AG04449 (cell line): ENCODE results near the gene COL6A6.
"Not testable (repeated sequence)": the region's sequence is repeated elsewhere in the genome, so short reads cannot be mapped to it uniquely, and the experiment has no call there.

Experiments
- CTCF ChIA-PET: fragments of 350-600 bp; formaldehyde crosslinking; extraction: SDS; loops from one replicate; lab custom pipeline; 2021; ENCODE audit warnings: antibody characterized with exemption; lab: Yijun Ruan, JAX
- POLR2A ChIA-PET: fragments of 400-600, 350-600 bp; formaldehyde crosslinking; extraction: SDS; loops from one replicate; lab custom pipeline; 2020; ENCODE audit warnings: antibody characterized with exemption, inconsistent platforms; lab: Yijun Ruan, JAX
- DNase-seq: peaks from one replicate; pipeline ENCODE4 v3.0.0-alpha.2; 2010; ENCODE audit warnings: low read depth, low spot score
- H3K4me3 ChIP-seq: 2 replicates; pipeline ENCODE4 v1.5.1; 2011; ENCODE audit warnings: low read depth, mild to moderate bottlenecking, control low read depth, low read length
- TF ChIP-seq, protein P1 (sequence below): IDR thresholded peaks from one replicate; pipeline ENCODE4 v1.5.1; 2011; ENCODE audit warnings: mild to moderate bottlenecking, moderate library complexity, low read length, control low read depth, inconsistent platforms; ENCODE audit not compliant: insufficient read depth; ENCODE audit errors: missing control alignments

COL6A6 gene

DNA sequence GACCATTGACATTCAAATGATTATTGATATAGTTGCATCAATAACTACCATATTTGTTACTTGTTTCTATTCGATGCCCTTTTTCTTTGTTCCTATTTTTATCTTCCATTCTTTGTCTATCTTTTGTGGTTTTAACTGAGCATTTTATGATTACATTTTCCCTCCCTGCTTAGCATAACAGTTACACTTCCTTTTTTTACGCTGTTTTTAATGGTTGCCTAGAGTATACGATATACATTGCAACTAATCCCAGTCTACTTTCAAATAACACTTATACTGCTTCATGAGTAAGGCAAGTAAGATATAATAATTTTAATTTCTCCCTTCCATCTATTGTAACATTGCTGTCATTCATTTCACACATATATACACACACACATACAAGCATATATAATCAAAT, 26.3 kb downstream of the COL6A6 start:
- TF ChIP-seq, protein P1, sequence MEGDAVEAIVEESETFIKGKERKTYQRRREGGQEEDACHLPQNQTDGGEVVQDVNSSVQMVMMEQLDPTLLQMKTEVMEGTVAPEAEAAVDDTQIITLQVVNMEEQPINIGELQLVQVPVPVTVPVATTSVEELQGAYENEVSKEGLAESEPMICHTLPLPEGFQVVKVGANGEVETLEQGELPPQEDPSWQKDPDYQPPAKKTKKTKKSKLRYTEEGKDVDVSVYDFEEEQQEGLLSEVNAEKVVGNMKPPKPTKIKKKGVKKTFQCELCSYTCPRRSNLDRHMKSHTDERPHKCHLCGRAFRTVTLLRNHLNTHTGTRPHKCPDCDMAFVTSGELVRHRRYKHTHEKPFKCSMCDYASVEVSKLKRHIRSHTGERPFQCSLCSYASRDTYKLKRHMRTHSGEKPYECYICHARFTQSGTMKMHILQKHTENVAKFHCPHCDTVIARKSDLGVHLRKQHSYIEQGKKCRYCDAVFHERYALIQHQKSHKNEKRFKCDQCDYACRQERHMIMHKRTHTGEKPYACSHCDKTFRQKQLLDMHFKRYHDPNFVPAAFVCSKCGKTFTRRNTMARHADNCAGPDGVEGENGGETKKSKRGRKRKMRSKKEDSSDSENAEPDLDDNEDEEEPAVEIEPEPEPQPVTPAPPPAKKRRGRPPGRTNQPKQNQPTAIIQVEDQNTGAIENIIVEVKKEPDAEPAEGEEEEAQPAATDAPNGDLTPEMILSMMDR, result no peak
- ChIA-PET POLR2A (no interaction called here), CTCF (no interaction called here)
- no peak overlapping the region for H3K4me3 ChIP-seq
- DNase-seq, result no peak

DNA sequence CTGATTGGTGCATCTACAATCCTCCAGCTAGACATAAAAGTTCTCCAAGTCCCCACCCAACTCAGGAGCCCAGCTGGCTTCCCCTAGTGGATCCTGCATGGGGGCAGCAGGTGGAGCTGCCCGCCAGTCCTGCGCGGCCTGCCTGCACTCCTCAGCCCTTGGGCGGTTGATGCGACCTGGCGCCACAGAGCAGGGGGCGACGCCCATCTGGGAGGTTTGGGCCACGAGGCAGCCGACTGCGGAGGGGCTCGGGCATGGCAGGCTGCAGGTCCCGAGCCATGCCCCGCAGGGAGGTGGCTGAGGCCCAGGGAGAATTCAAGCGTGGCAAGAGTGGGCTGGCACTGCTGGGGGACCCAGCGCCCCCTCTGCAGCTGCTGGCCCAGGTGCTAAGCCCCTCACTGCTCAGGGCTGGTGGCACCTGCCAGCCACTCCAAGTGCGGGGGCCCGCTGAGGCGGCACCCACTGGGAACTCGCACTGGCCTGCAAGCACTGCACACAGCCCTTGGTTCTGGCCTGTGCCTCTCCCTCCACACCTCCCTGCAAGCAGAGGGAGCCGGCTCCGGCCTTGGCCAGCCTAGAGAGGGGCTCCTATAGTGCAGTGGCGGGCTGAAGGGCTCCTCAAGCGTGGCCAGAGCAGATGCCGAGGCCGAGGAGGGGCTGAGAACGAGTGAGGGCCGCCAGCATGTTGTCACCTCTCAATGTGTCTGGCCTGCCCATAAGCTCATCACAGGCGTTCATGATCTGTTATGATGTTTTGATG, 30.1 kb downstream of the COL6A6 start:
- ChIA-PET POLR2A (no interaction called here), CTCF (no interaction called here)
- H3K4me3 ChIP-seq, result no peak overlapping the region
- TF ChIP-seq, protein P1, result no peak
- no peak for DNase-seq

DNA sequence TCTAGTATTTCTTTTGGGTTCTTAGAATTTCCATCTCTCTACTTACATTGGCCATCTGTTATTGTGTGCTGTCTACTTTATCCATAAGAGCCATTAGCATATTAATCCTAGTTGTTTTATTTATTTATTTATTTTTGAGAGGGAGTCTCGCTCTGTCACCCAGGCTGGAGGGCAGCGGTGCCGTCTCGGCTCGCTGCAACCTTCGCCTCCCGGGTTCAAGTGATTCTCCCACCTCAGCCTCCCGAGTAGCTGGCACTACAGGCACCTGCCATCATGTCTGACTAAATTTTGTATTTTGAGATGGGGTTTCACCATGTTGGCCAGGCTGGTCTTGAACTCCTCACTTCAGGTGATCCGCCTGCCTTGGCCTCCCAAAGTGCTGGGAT, 30.7 kb downstream of the COL6A6 start:
- CTCF ChIA-PET, H3K4me3 ChIP-seq, DNase-seq, POLR2A ChIA-PET: not testable (repeated sequence)

DNA sequence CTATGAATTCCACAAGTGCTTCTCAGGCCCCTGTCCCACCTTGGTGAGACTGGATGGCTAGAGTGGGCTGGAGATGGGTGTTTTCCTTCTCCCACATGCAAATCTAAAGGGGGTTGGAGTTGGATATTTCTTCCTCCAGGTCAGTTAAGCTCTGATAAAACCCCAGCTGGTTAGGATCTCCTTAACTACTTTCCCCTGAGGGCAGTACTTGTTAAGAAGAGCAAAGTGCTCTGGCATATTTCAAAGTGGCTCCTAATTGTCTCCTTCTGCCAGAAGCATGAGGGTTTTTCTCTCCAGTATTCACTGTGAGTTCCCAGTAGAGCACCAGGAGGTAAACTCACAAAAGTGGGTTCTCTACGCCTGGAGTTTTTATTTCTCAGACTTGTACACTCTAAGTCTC, 31.4 kb downstream of the COL6A6 start:
- CTCF ChIA-PET, result no interaction called here
- TF ChIP-seq, protein P1, result no peak
- POLR2A ChIA-PET, result no interaction called here
- no peak for DNase-seq
- H3K4me3 ChIP-seq, result no peak overlapping the region

DNA sequence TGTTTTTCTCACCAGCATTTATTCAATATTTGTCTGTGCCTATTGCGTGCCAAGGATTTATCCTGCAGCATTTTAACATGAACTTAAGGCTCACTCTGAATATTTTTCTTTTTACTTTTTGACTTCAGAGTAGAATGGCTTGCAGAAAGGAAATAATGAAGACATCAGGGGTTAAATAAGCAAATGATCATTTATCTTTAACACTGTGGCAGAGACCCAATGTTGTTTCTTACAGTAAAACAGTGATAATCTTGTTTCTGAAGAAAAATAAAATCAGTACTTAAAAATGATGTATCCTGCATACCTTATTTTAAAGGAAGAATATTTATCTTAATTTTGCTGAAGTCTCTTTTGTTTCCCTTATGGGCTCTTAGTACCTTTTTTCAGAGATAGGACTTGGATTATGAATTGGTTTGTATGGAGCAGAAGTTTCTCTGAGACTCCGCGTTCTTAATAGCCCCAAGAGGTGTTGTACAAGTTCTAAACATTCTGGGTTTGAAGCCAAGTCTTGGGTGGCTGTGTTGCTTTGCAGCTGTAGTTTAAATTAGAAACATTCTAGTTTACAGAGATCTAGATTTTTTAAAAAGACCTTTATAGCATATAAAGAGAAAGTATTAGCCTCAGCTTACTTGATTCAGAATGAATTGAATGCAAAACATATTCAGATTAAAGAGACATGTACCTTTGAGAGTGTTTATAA, 40.5 kb downstream of the COL6A6 start:
- TF ChIP-seq, protein P1, result no peak
- ChIA-PET POLR2A (no interaction called here), CTCF (no interaction called here)
- no peak for DNase-seq
- H3K4me3 ChIP-seq, result no peak overlapping the region

DNA sequence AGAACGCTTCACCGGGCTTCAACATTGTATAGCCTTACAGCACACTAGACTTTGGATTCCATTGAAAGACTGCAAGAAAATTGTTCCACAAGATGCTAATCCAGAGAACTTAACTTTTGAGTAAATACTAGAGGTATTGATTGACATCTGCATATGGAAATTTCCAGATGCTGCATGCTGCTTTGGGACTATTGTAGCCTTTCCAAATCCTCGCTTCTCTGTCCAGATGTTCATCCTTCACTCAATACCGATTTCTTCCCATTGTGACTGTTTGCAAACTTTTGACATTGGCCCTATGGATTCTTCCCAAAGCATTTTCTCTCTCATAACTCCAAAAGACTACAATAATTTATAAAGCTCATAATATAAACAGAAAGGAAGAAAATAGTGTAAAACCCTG, 41.4 kb downstream of the COL6A6 start:
- TF ChIP-seq, protein P1, result no peak
- H3K4me3 ChIP-seq, result no peak overlapping the region
- CTCF ChIA-PET, result no interaction called here
- DNase-seq, result no peak
- POLR2A ChIA-PET, result no interaction called here
